ENCODE measurements around the gene VCX3B. TPM values are rescaled to one million over a fixed set of nuclear protein-coding genes. Genes with fewer than 3 reads are reported as not detected.

Gene VCX3B
- total and polyA plus RNA-seq, 2 of the 8 experiments (the other 6 are each of a cell fraction or from before 2014, with no cell fraction given) = not detected

DNA sequence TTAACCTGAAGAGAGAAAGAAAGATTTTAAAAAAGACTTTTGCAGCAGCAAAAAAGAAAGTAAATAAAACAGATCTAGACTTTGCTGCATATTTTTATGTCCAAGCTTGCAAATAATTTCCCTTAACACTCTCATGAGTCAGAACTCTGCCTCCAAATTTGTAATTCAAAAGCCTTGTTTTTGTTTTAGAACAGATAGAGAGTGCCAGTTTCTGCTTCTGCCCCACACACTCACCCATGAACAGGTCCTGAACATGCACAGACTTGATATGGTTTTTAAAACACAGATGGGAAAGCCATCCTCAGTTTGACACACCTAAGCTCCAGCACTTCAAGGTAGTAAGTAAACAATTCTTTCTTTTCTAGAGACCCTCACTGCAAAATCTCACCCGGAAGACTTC lies 39.7 kb upstream of the VCX3B start (continued):
- TF ChIP-seq CHD7 (IDR thresholded peaks at IDR 0.05; ENCODE audit: insufficient replicate concordance, low read length) (no peak), JUN (IDR thresholded peaks at IDR 0.05; ENCODE audit: low read depth, low read length) (no peak), ZNF274 (IDR thresholded peaks at IDR 0.05; ENCODE audit: borderline replicate concordance, extremely low read depth, low read length) (no peak), KDM4A (IDR thresholded peaks at IDR 0.05; ENCODE audit: low read depth, low read length, severe bottlenecking) (no peak), SRF (IDR thresholded peaks at IDR 0.05; ENCODE audit: low read depth, low read length) (no peak)
- TF ChIP-seq, protein P1, sequence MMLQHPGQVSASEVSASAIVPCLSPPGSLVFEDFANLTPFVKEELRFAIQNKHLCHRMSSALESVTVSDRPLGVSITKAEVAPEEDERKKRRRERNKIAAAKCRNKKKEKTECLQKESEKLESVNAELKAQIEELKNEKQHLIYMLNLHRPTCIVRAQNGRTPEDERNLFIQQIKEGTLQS (IDR thresholded peaks at IDR 0.05; ENCODE audit: insufficient read depth, low read depth, low read length) = no peak
